ENCODE results near the gene INTS1. TPM values are rescaled to one million over a fixed set of nuclear protein-coding genes. Genes with fewer than 3 reads are reported as not detected.
A peak's percentile ranks its signal among the peaks of the same experiment; 100 is the strongest.

The INTS1 gene
- total and polyA plus RNA-seq, 11 donors, result 35.5 to 67.4 (median 45.3) TPM

- Histone ChIP-seq H3K27me3 (no peaks in the 10 kb centered on the region), H3K4me3 (peak overlapping the region in 11 of 12 donors; percentile 40 to 71 (median 60)), H3K4me1 (peaks cover 14 to 61% (median 47%) of the 10 kb centered on the region in 12 donors), H3K27ac (peak overlapping the region; percentile 93 to 100 (median 98)), H3K36me3 (peaks cover 0 to 57% (median 43%) of the 10 kb centered on the region in 9 donors), H3K9me3 (no peaks in the 10 kb centered on the region)
- intact Hi-C loops (cut with DNase I), result loop anchor here in 1 of 10 donors (2.0 kb wide), 1 partner anchor 34 kb away; the partner anchor contains the start of gene INTS1
- WGBS, 4 donors, result 9 to 55% (median 51%) methylated on average over 4 to 25 of the region's 25 CpGs
- TF ChIP-seq POLR2A (IDR thresholded peaks at IDR 0.05) (no peak), CTCF (IDR thresholded peaks at IDR 0.05) (no peak)
- ATAC-seq (no peak), DNase-seq (peak in 2 of 5 donors; percentile 44 to 69)
Measured at GRCh38 chr7:1538544-1539180, 34.5 kb upstream of the INTS1 start.

GRCh38 chr7:1537535-1538412 lies 33.6 kb upstream of the INTS1 start:
- TF ChIP-seq POLR2A (IDR thresholded peaks at IDR 0.05) (peak in 1 of 2 donors; percentile 52), CTCF (IDR thresholded peaks at IDR 0.05) (no peak)
- Histone ChIP-seq H3K4me3 (peak overlapping the region; percentile 30 to 71 (median 58)), H3K9me3 (no peaks in the 10 kb centered on the region), H3K36me3 (peaks cover 0 to 53% (median 39%) of the 10 kb centered on the region in 9 donors), H3K27ac (peak overlapping the region; percentile 93 to 100 (median 98)), H3K4me1 (peaks cover 22 to 67% (median 53%) of the 10 kb centered on the region in 12 donors), H3K27me3 (no peaks in the 10 kb centered on the region)
- DNase-seq (peak; percentile 91 to 95 (median 93)), ATAC-seq (peak; percentile 13 to 61 (median 43))
- intact Hi-C loops (cut with DNase I), result loop anchor here in 1 of 10 donors (2.0 kb wide), 1 partner anchor 33 kb away; the partner anchor contains the start of gene INTS1
- WGBS, 4 donors, result 13 to 18% (median 15%) methylated on average over 27 to 56 of the region's 56 CpGs

GRCh38 chr7:1536743-1537534 lies 32.8 kb upstream of the INTS1 start:
- no peak for TF ChIP-seq CTCF (IDR thresholded peaks at IDR 0.05)
- TF ChIP-seq POLR2A (IDR thresholded peaks at IDR 0.05), result peak; percentile 30 to 70
- intact Hi-C loops (cut with DNase I), result no loop called here
- H3K9me3 ChIP-seq, result no peaks in the 10 kb centered on the region
- peak overlapping the region; percentile 30 to 71 (median 58) for H3K4me3 ChIP-seq
- H3K27ac ChIP-seq, result peak overlapping the region; percentile 93 to 100 (median 98)
- WGBS, 4 donors, result 8 to 20% (median 11%) methylated on average over 37 to 52 of the region's 52 CpGs
- ATAC-seq (peak; percentile 85 to 88 (median 87)), DNase-seq (peak; percentile 96 to 98 (median 96))
- H3K36me3 ChIP-seq, result peaks cover 0 to 45% (median 30%) of the 10 kb centered on the region in 9 donors
- H3K4me1 ChIP-seq, result peaks cover 22 to 74% (median 58%) of the 10 kb centered on the region in 12 donors
- no peaks in the 10 kb centered on the region for H3K27me3 ChIP-seq

Measured in heart left ventricle (tissue), 16 donors.